Tibial nerve (tissue), 4 donors: ENCODE measurements around the gene FBXL20. TPM values are rescaled to one million over a fixed set of nuclear protein-coding genes. Genes with fewer than 3 reads are reported as not detected.
A peak's percentile ranks its signal among the peaks of the same experiment; 100 is the strongest.

Experiments
- DNase-seq, 2 donors: peaks; one replicate each; pipeline ENCODE4 v3.0.0-alpha.2; 2019; ENCODE audit warnings: low spot score in 2 of 2
- H3K27ac ChIP-seq, 4 donors: fragments of 200-600 bp; sonication (generic) in 3 of 4; one replicate each; pipeline ENCODE4 v1.5.1; 2017 to 2019; ENCODE audit warnings: mild to moderate bottlenecking in 1 of 4
- H3K27me3 ChIP-seq, 2 donors: fragments of 200-600 bp; sonication (generic) in 1 of 2; one replicate each; pipeline versions ENCODE4 v1.5.1 to v1.6.0; 2017 to 2019
- H3K36me3 ChIP-seq, 3 donors: fragments of 200-600 bp; sonication (generic); one replicate each; pipeline ENCODE4 v1.5.1; 2018 to 2019
- H3K4me1 ChIP-seq, 4 donors: fragments of 200-600 bp; sonication (generic) in 3 of 4; one replicate each; pipeline ENCODE4 v1.5.1; 2017 to 2019
- H3K4me3 ChIP-seq, 4 donors: fragments of 200-600 bp; sonication (generic) in 3 of 4; one replicate each; pipeline ENCODE4 v1.5.1; 2017 to 2019; ENCODE audit warnings: mild to moderate bottlenecking in 1 of 4, moderate library complexity in 1 of 4
- H3K9me3 ChIP-seq, 4 donors: fragments of 200-600 bp; sonication (generic) in 3 of 4; one replicate each; pipeline ENCODE4 v1.5.1; 2017 to 2019
- EP300 ChIP-seq, 2 donors: sonication (generic); formaldehyde crosslinking; IDR thresholded peaks; one replicate each; pipeline ENCODE4 v1.6.1; 2017; ENCODE audit warnings: antibody characterized with exemption in 2 of 2, mild to moderate bottlenecking in 1 of 2
- POLR2A ChIP-seq, 2 donors: fragments of 450-650 bp; IDR thresholded peaks; one replicate each; pipeline ENCODE4 v1.6.1; 2017; ENCODE audit warnings: antibody characterized with exemption in 2 of 2, mild to moderate bottlenecking in 2 of 2, moderate library complexity in 2 of 2
- WGBS, 2 donors: methylation state at CpG; one replicate each; pipeline ENCODE4 v1.1.5; 2018; 5-methylcytosine and 5-hydroxymethylcytosine counted together
- total RNA-seq, 4 donors: library from RNA; depleted of rRNA; stranded (reverse); fragments of >200 nt; gene quantifications; one replicate each; pipeline ENCODE4 v1.1.0, GENCODE V29; 2016
- TF ChIP-seq, protein P1 (sequence below), 5 experiments: fragments of 200-600 bp in 3 of 5; fragments of 450-650 bp in 2 of 5; sonication (generic) in 3 of 5; IDR thresholded peaks; one replicate each; pipeline ENCODE4 v1.5.1; 2016 to 2019; ENCODE audit warnings: antibody characterized with exemption in 5 of 5, mild to moderate bottlenecking in 3 of 5, moderate library complexity in 2 of 5

FBXL20 gene
- total RNA-seq, 4 donors from 2014 or later, result 21.1 to 32.4 (median 30.4) TPM

DNA sequence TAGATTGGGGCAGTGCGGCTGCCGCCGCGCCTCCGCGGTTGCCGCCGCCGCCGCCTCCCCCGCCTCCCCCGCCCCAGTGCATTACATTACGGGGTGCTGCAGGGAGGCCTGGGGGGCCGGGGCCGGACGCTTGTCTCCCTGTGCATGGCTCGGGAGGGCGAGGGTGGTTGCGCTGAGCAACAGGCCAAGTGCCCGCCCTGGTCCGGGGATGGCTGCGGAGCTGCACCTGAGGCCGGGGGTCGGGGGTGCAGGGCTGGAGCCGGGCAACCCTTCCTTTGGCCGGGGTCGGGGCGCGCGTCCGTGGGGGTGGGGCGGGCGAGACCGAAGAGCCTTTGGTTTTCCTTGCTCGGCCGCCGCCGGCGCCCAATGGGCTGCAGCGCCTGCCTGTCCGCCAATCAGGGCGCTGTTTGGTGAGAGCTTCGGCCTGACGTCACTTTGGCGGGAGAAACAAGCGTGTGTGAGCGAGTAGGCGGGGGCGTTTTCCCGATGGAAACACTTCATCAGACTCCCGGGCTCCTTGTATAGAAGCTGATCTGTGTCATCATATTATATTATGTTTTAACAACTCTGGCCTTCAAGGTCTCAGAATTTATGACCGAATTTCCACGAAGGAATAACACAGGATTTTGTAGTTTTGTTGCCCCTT, 941 bp upstream of the FBXL20 start:
- peak; percentile 84 to 93 for DNase-seq
- 1% methylated on average over 19 to 30 of the region's 53 CpGs for WGBS, 2 donors
- peak overlapping the region; percentile 78 to 100 (median 94) for H3K4me3 ChIP-seq
- TF ChIP-seq, protein P1, sequence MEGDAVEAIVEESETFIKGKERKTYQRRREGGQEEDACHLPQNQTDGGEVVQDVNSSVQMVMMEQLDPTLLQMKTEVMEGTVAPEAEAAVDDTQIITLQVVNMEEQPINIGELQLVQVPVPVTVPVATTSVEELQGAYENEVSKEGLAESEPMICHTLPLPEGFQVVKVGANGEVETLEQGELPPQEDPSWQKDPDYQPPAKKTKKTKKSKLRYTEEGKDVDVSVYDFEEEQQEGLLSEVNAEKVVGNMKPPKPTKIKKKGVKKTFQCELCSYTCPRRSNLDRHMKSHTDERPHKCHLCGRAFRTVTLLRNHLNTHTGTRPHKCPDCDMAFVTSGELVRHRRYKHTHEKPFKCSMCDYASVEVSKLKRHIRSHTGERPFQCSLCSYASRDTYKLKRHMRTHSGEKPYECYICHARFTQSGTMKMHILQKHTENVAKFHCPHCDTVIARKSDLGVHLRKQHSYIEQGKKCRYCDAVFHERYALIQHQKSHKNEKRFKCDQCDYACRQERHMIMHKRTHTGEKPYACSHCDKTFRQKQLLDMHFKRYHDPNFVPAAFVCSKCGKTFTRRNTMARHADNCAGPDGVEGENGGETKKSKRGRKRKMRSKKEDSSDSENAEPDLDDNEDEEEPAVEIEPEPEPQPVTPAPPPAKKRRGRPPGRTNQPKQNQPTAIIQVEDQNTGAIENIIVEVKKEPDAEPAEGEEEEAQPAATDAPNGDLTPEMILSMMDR (IDR thresholded peaks at IDR 0.05), result no peak
- peak in 1 of 2 donors; percentile 41 for TF ChIP-seq EP300 (IDR thresholded peaks at IDR 0.05)
- peaks cover 0 to 22% (median 0%) of the 10 kb centered on the region in 3 donors for H3K36me3 ChIP-seq
- peaks cover 0 to 34% (median 17%) of the 10 kb centered on the region in 4 donors for H3K4me1 ChIP-seq
- peak overlapping the region; percentile 82 to 91 (median 90) for H3K27ac ChIP-seq
- no peaks in the 10 kb centered on the region for H3K9me3 ChIP-seq
- no peaks in the 10 kb centered on the region for H3K27me3 ChIP-seq

DNA sequence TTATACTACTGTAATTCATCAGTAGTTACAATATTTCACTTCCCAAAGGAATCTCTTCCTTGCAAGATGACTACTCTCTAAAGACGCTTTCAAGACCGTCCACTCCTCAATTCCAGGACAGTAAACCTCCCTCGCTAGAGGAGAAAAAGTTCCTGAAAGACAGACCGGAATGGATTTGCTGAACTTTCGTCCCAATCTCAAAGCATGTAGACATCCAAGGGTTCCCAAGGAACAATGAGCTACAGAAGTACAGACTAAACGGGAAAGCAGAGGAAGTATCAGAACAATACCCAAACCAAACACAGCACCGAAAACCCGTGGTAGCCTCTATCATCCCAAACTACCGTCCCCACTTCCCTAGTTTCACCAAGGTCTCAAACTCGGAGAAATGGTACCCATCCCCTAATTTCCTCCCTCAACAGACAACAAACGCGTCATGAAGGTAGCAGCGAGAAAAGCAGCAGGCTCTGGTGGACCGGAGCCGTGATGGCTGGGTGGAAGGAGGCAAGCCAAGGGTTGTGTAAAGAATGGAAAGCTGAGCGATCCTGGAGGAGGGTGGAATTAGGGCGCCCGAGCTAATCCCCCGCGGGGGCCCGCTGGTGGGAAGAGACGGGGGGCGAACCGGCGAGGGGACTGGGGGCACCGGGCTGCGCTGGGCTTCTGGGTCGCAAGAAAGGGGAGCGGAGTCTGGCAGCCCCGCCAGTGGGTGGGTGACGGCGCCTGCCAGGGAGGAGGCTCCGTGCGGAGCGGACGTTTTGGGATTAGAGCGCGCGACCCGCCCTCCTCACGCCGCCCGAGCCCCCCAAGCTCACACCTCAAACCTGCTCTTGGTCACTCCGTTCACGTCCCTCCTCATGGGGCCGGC, 647 bp downstream of the FBXL20 start:
- TF ChIP-seq, protein P1 (IDR thresholded peaks at IDR 0.05), result no peak
- no peak for TF ChIP-seq POLR2A (IDR thresholded peaks at IDR 0.05)
- no peak for TF ChIP-seq EP300 (IDR thresholded peaks at IDR 0.05)
- H3K27me3 ChIP-seq, result no peaks in the 10 kb centered on the region
- peak overlapping the region; percentile 78 to 99 (median 86) for H3K4me3 ChIP-seq
- peak in 1 of 2 donors; percentile 10 for DNase-seq
- H3K27ac ChIP-seq, result peak overlapping the region; percentile 82 to 91 (median 90)
- H3K4me1 ChIP-seq, result peaks cover 0 to 34% (median 17%) of the 10 kb centered on the region in 4 donors
- peaks cover 0 to 9% (median 0%) of the 10 kb centered on the region in 3 donors for H3K36me3 ChIP-seq
- no peaks in the 10 kb centered on the region for H3K9me3 ChIP-seq
- WGBS, 2 donors, result 1% methylated on average over 39 to 40 of the region's 46 CpGs

DNA sequence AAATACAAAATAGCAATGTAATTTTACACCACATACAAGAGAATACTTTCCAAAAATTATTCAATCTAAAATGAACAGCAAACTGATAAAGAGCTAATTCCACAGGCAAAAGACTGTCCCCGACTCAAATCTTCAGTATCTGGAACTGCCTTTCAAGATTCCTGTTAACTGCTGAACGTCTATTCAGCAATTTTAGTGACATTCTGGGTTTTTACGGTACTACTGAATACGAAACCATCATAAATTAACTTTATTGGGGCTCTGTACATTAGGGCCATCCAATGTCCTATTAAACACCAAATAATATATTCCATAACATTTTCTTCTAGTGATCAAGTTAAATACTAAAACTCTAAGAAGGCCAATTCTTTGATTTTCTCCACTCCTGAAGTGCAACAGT, 1.6 kb downstream of the FBXL20 start:
- Histone ChIP-seq H3K4me3 (peak overlapping the region in 1 of 4 donors; percentile 99), H3K27me3 (no peaks in the 10 kb centered on the region), H3K27ac (no peak overlapping the region), H3K36me3 (no peaks in the 10 kb centered on the region), H3K4me1 (peaks cover 0 to 34% (median 17%) of the 10 kb centered on the region in 4 donors), H3K9me3 (no peaks in the 10 kb centered on the region)
- no peak for TF ChIP-seq EP300 (IDR thresholded peaks at IDR 0.05)
- TF ChIP-seq, protein P1 (IDR thresholded peaks at IDR 0.05), result no peak
- TF ChIP-seq POLR2A (IDR thresholded peaks at IDR 0.05), result no peak
- no peak for DNase-seq
- whole genome bisulfite sequencing, 2 donors, result 38 to 44% methylated on average over 4 of the region's 4 CpGs

DNA sequence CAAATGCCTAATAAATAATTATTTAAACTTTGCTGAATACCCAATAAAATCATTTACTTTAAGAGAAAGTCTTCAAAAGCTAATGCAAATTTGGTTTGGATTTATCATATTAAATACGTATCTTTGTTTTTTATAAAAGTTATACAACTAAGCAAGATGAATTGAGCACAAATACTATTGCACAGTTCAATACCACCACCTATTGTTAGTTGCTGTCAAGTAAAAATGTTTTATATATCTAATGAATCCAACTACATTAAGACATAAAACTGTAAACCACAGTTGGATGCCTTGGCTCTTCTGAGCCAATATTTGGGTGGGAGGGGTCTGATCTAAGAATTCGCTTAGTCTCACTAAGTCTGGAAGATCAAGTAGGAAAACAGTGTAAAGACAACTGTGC, 7.7 kb downstream of the FBXL20 start:
- Histone ChIP-seq H3K36me3 (no peaks in the 10 kb centered on the region), H3K4me1 (peaks cover 0 to 20% (median 2%) of the 10 kb centered on the region in 4 donors), H3K4me3 (no peak overlapping the region), H3K27me3 (no peaks in the 10 kb centered on the region), H3K27ac (no peak overlapping the region), H3K9me3 (no peaks in the 10 kb centered on the region)
- no peak for DNase-seq
- WGBS, 2 donors, result 32 to 35% methylated on average over 2 of the region's 2 CpGs
- TF ChIP-seq, protein P1 (IDR thresholded peaks at IDR 0.05), result no peak
- TF ChIP-seq EP300 (IDR thresholded peaks at IDR 0.05), result no peak
- no peak for TF ChIP-seq POLR2A (IDR thresholded peaks at IDR 0.05)

DNA sequence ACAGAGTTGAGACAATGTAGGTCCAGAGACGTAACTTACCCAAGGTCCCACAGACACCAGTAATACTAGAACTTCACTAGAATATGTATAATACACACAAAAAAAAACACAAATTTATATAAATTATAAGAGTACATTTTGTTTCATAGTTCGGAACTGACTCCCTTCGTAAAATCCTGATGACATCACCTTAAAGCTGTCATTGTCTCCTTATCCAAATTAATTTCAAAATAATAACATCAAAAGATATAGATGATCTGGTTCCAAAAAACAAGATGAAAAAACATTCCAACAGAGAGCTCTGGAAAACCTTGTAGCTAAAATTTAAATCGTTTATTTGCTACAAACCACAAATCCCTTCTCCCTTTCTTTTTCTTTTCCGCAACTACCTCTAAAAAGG, 10.0 kb downstream of the FBXL20 start:
- TF ChIP-seq EP300 (IDR thresholded peaks at IDR 0.05), result no peak
- no peak for TF ChIP-seq POLR2A (IDR thresholded peaks at IDR 0.05)
- TF ChIP-seq, protein P1 (IDR thresholded peaks at IDR 0.05), result no peak
- Histone ChIP-seq H3K9me3 (no peaks in the 10 kb centered on the region), H3K4me3 (no peak overlapping the region), H3K27me3 (no peaks in the 10 kb centered on the region), H3K36me3 (peaks cover 0 to 16% (median 0%) of the 10 kb centered on the region in 3 donors), H3K4me1 (peaks cover 0 to 12% (median 0%) of the 10 kb centered on the region in 4 donors), H3K27ac (no peak overlapping the region)
- DNase-seq, result no peak
- WGBS, 2 donors, result 81 to 87% methylated on average over 5 of the region's 5 CpGs
